Skeletal muscle tissue (tissue), 4 donors: ENCODE measurements around the gene SPATA32. TPM values are rescaled to one million over a fixed set of nuclear protein-coding genes. Genes with fewer than 3 reads are reported as not detected.
A peak's percentile ranks its signal among the peaks of the same experiment; 100 is the strongest.

Experiments used
- H3K27ac ChIP-seq: one replicate; pipeline ENCODE4 v1.7.0; 2013; ENCODE audit warnings: mild to moderate bottlenecking, low read depth, low read length, inconsistent platforms
- H3K27me3 ChIP-seq, 3 donors: one replicate each; pipeline ENCODE4 v1.7.0; 2013; ENCODE audit warnings: low read length in 3 of 3; ENCODE audit not compliant: control insufficient read depth in 3 of 3, insufficient read depth in 3 of 3
- H3K36me3 ChIP-seq, 3 donors: one replicate each; pipeline ENCODE4 v1.7.0; 2013; ENCODE audit warnings: low read length in 3 of 3; ENCODE audit not compliant: control insufficient read depth in 3 of 3, insufficient read depth in 3 of 3
- H3K4me1 ChIP-seq, 3 donors: one replicate each; pipeline ENCODE4 v1.7.0; 2013; ENCODE audit warnings: low read length in 3 of 3, mild to moderate bottlenecking in 3 of 3; ENCODE audit not compliant: control insufficient read depth in 3 of 3, insufficient read depth in 3 of 3
- H3K4me3 ChIP-seq, 3 donors: one replicate each; pipeline ENCODE4 v1.7.0; 2013; ENCODE audit warnings: low read length in 3 of 3
- H3K9ac ChIP-seq, 3 donors: one replicate each; pipeline ENCODE4 v1.7.0; 2013; ENCODE audit warnings: low read length in 3 of 3, mild to moderate bottlenecking in 3 of 3, moderate library complexity in 2 of 3, low read depth in 1 of 3
- H3K9me3 ChIP-seq, 3 donors: one replicate each; pipeline ENCODE4 v1.7.0; 2013; ENCODE audit warnings: low read length in 3 of 3; ENCODE audit not compliant: control insufficient read depth in 3 of 3
- total RNA-seq: library from RNA; depleted of rRNA; stranded (reverse); fragments of >200 nt; gene quantifications from one replicate; pipeline ENCODE4 v1.2.3, GENCODE V29; 2014
- donor health status: Osteomylitis.

Gene SPATA32
- total RNA-seq, 1 donor from 2014 or later: not detected

DNA sequence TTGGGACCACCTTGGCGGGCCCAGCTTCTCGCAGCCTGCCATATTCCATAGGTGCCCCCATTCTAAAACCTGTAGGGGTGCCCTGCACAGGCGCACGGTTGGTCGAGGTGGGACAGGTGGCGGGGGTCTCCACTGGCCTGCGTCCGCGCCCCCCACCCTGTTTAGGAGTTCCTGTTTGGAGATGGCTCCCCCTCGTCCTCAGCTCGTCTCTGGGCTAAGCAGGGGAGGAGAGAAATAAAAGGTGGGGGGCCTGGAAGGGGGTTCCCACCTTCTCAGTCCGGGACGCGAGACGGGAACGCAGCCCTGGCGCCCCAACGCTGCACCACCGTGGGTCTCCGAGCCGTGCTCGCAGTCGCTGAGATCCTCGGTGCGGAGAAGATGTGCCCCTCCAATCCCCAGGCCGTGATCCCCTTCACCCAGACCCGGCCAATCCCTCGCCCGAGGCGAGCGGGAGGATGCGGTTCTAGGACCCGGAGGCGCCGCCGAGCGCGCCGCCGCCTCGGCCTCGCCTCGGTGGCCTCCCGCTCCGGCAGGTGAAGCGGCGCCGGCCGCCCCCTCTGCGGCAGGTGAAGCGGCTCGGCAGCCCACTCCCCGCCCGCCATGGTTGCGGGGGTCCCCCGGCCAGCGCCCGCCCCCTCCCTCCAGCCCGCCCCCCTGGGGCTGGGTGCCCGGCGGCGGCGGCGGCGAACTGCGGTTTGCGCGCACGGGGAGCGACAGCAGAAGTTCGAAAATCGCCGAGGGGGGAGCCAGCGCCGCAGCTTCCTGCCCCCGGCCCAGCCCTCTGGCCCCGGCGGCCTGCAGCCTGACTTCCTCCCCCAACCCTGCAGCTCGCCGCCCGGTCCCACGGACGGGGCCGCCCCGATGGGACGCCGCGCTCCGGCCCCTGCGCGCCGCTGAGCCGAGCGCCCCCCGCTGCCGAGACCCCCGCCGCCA lies 40.5 kb downstream of the SPATA32 start, which contains the start of gene FMNL1:
FMNL1 (plus strand) TSS at position 805 of the 933 bp plus-strand sequence. CDS start 240 bp downstream, outside the sequence.
- Histone ChIP-seq H3K27ac (peak within 1 kb of the TSS; percentile 25), H3K4me3 (peak within 1 kb of the TSS; percentile 54 to 60 (median 59)), H3K27me3 (peaks cover 0 to 12% (median 0%) of the 10 kb centered on the region in 3 donors), H3K4me1 (peaks cover 20 to 40% (median 23%) of the 10 kb centered on the region in 3 donors), H3K9me3 (no peaks in the 10 kb centered on the region), H3K9ac (peak within 1 kb of the TSS in 2 of 3 donors; percentile 38 to 68), H3K36me3 (no peaks in the 10 kb centered on the region)

DNA sequence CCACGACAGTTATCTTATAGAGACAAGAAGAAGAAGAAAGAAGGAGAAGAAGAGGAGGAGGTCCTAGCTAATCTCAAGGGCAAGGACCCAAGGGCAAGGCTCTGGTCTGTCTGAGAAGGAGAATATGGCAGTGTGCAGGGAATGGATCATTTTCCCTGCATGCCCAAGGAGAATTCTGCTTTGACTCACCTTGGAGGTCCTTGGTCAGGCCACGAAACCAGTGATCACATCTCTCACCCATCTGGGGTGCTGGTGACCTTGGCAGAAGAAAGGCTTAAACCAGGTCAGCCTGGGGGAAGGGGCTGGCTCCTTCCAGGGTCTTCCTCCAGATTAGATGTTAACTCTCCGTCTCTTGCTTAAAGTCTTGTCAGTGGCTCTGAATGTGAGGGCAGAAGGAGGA lies 41.8 kb downstream of the SPATA32 start:
- peaks cover 17 to 30% (median 19%) of the 10 kb centered on the region in 3 donors for H3K4me1 ChIP-seq
- no peak overlapping the region for H3K4me3 ChIP-seq

DNA sequence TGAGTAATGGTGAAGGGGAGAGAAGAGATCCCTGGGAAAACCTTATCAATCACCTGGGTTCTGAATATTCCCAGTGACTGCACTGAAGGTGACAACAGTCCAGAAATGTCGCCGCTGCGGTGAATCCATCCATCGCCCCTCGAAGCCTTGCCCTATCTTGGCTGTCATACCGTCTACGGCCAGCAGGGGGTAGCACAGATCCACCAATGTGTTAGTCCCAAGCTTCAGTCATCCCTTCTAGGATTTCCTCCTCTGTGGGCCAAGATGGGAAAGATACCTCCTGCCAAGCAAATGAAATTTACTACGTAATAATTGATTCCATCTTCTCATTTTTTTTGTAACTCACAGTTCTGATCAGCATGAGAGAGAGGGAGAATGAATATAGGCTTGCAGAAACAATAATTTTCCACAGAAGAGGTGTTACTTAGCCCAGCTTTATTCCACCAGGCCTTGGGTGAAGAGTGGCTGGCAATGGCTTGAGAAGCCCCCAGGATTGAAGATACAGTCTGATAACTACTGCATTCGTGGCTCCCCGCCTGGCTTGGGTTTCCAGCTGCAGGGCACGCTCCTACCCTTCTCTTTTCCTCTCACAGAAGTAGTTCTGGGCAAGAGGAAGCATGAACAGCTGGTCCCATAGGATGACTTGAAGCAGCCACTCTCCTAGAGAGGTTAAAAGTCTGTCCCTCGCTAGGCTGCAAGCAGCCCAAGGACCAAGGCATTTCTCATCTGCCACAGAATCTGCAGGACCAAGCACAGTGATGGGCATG lies 42.8 kb downstream of the SPATA32 start:
- Histone ChIP-seq H3K9me3 (no peaks in the 10 kb centered on the region), H3K27ac (no peak overlapping the region), H3K4me1 (peaks cover 9 to 20% (median 9%) of the 10 kb centered on the region in 3 donors), H3K4me3 (no peak overlapping the region), H3K27me3 (peaks cover 0 to 12% (median 0%) of the 10 kb centered on the region in 3 donors), H3K36me3 (no peaks in the 10 kb centered on the region), H3K9ac (no peak overlapping the region)

More for the DNA sequence above, 41.8 kb downstream of the SPATA32 start:
- Histone ChIP-seq H3K9ac (no peak overlapping the region), H3K36me3 (no peaks in the 10 kb centered on the region), H3K27me3 (peaks cover 0 to 12% (median 0%) of the 10 kb centered on the region in 3 donors), H3K27ac (no peak overlapping the region), H3K9me3 (no peaks in the 10 kb centered on the region)

Other genes with a start within 250 kb of the SPATA32 start
- gene DCAKD, start 210.5 kb downstream of the SPATA32 start, total RNA-seq: 20.9 TPM
- gene NMT1, start 200.8 kb downstream of the SPATA32 start, total RNA-seq: 35.5 TPM
- 12.0 TPM for gene PLCD3, start 129.6 kb downstream of the SPATA32 start, total RNA-seq
- gene ACBD4, start 126.4 kb downstream of the SPATA32 start, total RNA-seq: 3.1 TPM
- 14.6 TPM for gene HEXIM1, start 113.6 kb downstream of the SPATA32 start, total RNA-seq
- gene HEXIM2, start 100.2 kb downstream of the SPATA32 start, total RNA-seq: 10.4 TPM
- 3.1 TPM for gene FMNL1, start 40.2 kb downstream of the SPATA32 start, total RNA-seq
- gene MAP3K14, start 54.9 kb upstream of the SPATA32 start, total RNA-seq: 1.6 TPM
- gene ARHGAP27, start 170.8 kb upstream of the SPATA32 start, total RNA-seq: 4.7 TPM
- 7.8 TPM for gene PLEKHM1, start 228.6 kb upstream of the SPATA32 start, total RNA-seq